WTC11 (cell line): Measurements from ENCODE around the gene ITIH5. TPM values are rescaled to one million over a fixed set of nuclear protein-coding genes. Genes with fewer than 3 reads are reported as not detected.

Experiments
- ATAC-seq: fragments of 200-7000 bp; cut with Tn5 transposase; 2 replicates; pipeline ENCODE4 v1.10.0; 2021; ENCODE audit warnings: mild to moderate bottlenecking, moderate library complexity
- CTCF ChIA-PET: fragments of 300-600 bp; sonication (Branson Sonifier 250); formaldehyde crosslinking; loops from one replicate; lab custom pipeline; 2021; ENCODE audit warnings: antibody characterized with exemption; lab: Charles Lee
- POLR2A ChIA-PET: fragments of 350-600 bp; sonication (Branson Sonifier 250); formaldehyde crosslinking; loops from one replicate; lab custom pipeline; 2021; ENCODE audit warnings: antibody characterized with exemption; lab: Charles Lee
- DNase-seq: peaks from one replicate; pipeline ENCODE4 v3.0.0; 2021; ENCODE audit warnings: low spot score
- H3K27ac Mint-ChIP-seq: 2 replicates; pipeline ENCODE4 v1.8.0; 2021; ENCODE audit warnings: mixed read lengths
- H3K27me3 Mint-ChIP-seq: 2 replicates; pipeline ENCODE4 v1.8.0; 2021; ENCODE audit warnings: low read depth, mild to moderate bottlenecking, moderate library complexity, mixed read lengths
- H3K36me3 Mint-ChIP-seq: 2 replicates; pipeline ENCODE4 v1.8.0; 2021; ENCODE audit warnings: mixed read lengths
- H3K4me1 Mint-ChIP-seq: 2 replicates; pipeline ENCODE4 v1.8.0; 2022; ENCODE audit warnings: mixed read lengths
- H3K4me3 Mint-ChIP-seq: 2 replicates; pipeline ENCODE4 v1.8.0; 2021; ENCODE audit warnings: mild to moderate bottlenecking, moderate library complexity, mixed read lengths
- H3K9me3 Mint-ChIP-seq: 2 replicates; pipeline ENCODE4 v1.8.0; 2021; ENCODE audit warnings: mixed read lengths
- AFF4 ChIP-seq: sonication (generic); formaldehyde crosslinking; IDR thresholded peaks from 2 replicates; pipeline ENCODE4 v1.8.1; 2023; ENCODE audit warnings: mild to moderate bottlenecking, missing genetic modification reagents, borderline replicate concordance
- ARID4B ChIP-seq: sonication (generic); formaldehyde crosslinking; IDR thresholded peaks from 2 replicates; pipeline ENCODE4 v1.8.0; 2023; ENCODE audit warnings: missing genetic modification reagents, mild to moderate bottlenecking, borderline replicate concordance
- CREB1 ChIP-seq: sonication (generic); formaldehyde crosslinking; IDR thresholded peaks from 2 replicates; pipeline ENCODE4 v1.8.0; 2023; ENCODE audit warnings: mild to moderate bottlenecking, missing genetic modification reagents
- ERG ChIP-seq: fragments of 250-450 bp; sonication (Bioruptor Pico); IDR thresholded peaks from 2 replicates; pipeline ENCODE4 v1.8.0; 2021; ENCODE audit warnings: mild to moderate bottlenecking
- FOXP4 ChIP-seq: sonication (generic); formaldehyde crosslinking; IDR thresholded peaks from 2 replicates; pipeline ENCODE4 v1.8.0; 2022; ENCODE audit warnings: mild to moderate bottlenecking, missing genetic modification reagents
- GRHL2 ChIP-seq: fragments of 250-450 bp; sonication (Bioruptor Pico); IDR thresholded peaks from 2 replicates; pipeline ENCODE4 v1.8.0; 2022; ENCODE audit warnings: mild to moderate bottlenecking, moderate library complexity; ENCODE audit not compliant: insufficient replicate concordance, severe bottlenecking
- MLX ChIP-seq: sonication (generic); formaldehyde crosslinking; IDR thresholded peaks from 2 replicates; pipeline ENCODE4 v1.8.1; 2023; ENCODE audit warnings: mild to moderate bottlenecking, missing genetic modification reagents, moderate library complexity
- MYBL2 ChIP-seq: sonication (generic); formaldehyde crosslinking; IDR thresholded peaks from 2 replicates; pipeline ENCODE4 v1.8.1; 2023; ENCODE audit warnings: mild to moderate bottlenecking, moderate library complexity, missing genetic modification reagents
- NR3C1 ChIP-seq: sonication (generic); formaldehyde crosslinking; conservative IDR thresholded peaks from 2 replicates; pipeline ENCODE4 v1.8.1; 2023; ENCODE audit warnings: low read depth, mild to moderate bottlenecking, missing genetic modification reagents
- STAT6 ChIP-seq: sonication (generic); formaldehyde crosslinking; conservative IDR thresholded peaks from 2 replicates; pipeline ENCODE4 v1.8.1; 2023; ENCODE audit warnings: mild to moderate bottlenecking, low read depth, missing genetic modification reagents, moderate library complexity
- USF1 ChIP-seq: sonication (generic); formaldehyde crosslinking; IDR thresholded peaks from 2 replicates; pipeline ENCODE4 v1.8.0; 2022; ENCODE audit warnings: mild to moderate bottlenecking, missing genetic modification reagents
- ZNF219 ChIP-seq: sonication (generic); formaldehyde crosslinking; IDR thresholded peaks from 2 replicates; pipeline ENCODE4 v1.8.0; 2023; ENCODE audit warnings: missing genetic modification reagents, mild to moderate bottlenecking, borderline replicate concordance
- ZNF232 ChIP-seq: sonication (generic); formaldehyde crosslinking; IDR thresholded peaks from 2 replicates; pipeline ENCODE4 v1.8.0; 2022; ENCODE audit warnings: mild to moderate bottlenecking, missing genetic modification reagents
- ZNF263 ChIP-seq: sonication (generic); formaldehyde crosslinking; IDR thresholded peaks from 2 replicates; pipeline ENCODE4 v1.8.1; 2022; ENCODE audit warnings: low read depth, mild to moderate bottlenecking, moderate library complexity, missing genetic modification reagents
- ZNF671 ChIP-seq: fragments of 250-450 bp; sonication (Bioruptor Pico); IDR thresholded peaks from 2 replicates; pipeline ENCODE4 v1.8.0; 2021; ENCODE audit warnings: mild to moderate bottlenecking
- total RNA-seq: library from RNA; stranded (reverse); gene quantifications from 3 replicates; pipeline ENCODE4 v1.2.3, GENCODE V29; 2021

ITIH5 gene
- total RNA-seq, 1 experiment from 2014 or later = 3.1 TPM

GRCh38 chr10:7667262-7668141 lies 736 bp upstream of the ITIH5 start:
- peak; percentile 79 for ATAC-seq
- POLR2A ChIA-PET = no interaction called here
- CTCF ChIA-PET = interaction anchor here (0.7 to 2.5 kb wide), 7 partner anchors 13 to 142 kb away, joined by 3 to 21 read pairs (median 6); no protein-coding TSS in a partner anchor
- TF ChIP-seq GRHL2 (CRISPR knock-in tag) (no peak), USF1 (CRISPR knock-in tag) (no peak), MYBL2 (CRISPR knock-in tag) (no peak), ERG (no peak), ARID4B (CRISPR knock-in tag) (no peak), AFF4 (CRISPR knock-in tag) (no peak)
- H3K9me3 Mint-ChIP-seq = no peaks in the 10 kb centered on the region
- peaks cover 44% of the 10 kb centered on the region for H3K27me3 Mint-ChIP-seq
- peak; percentile 61 for DNase-seq
- H3K4me1 Mint-ChIP-seq = peaks cover 16% of the 10 kb centered on the region
- no peaks in the 10 kb centered on the region for H3K36me3 Mint-ChIP-seq
- H3K4me3 Mint-ChIP-seq = peak overlapping the region; percentile 83
- H3K27ac Mint-ChIP-seq = no peak overlapping the region

GRCh38 chr10:7665767-7666166 lies 999 bp downstream of the ITIH5 start:
- ChIA-PET CTCF (interaction anchor here (0.9 to 2.5 kb wide), 4 partner anchors 22 to 140 kb away, joined by 4 to 21 read pairs (median 12); no protein-coding TSS in a partner anchor), POLR2A (interaction anchor here (0.7 kb wide), 1 partner anchor 151 kb away, joined by 4 read pairs; no protein-coding TSS in a partner anchor)
- Mint-ChIP-seq H3K36me3 (no peaks in the 10 kb centered on the region), H3K27ac (no peak overlapping the region), H3K27me3 (peaks cover 44% of the 10 kb centered on the region), H3K4me1 (peaks cover 14% of the 10 kb centered on the region), H3K4me3 (peak overlapping the region; percentile 82), H3K9me3 (no peaks in the 10 kb centered on the region)
- DNase-seq (no peak), ATAC-seq (no peak)
- TF ChIP-seq GRHL2 (CRISPR knock-in tag) = no peak
- no peak for TF ChIP-seq CREB1 (CRISPR knock-in tag)
- no peak for TF ChIP-seq STAT6 (CRISPR knock-in tag)
- no peak for TF ChIP-seq MLX (CRISPR knock-in tag)
- no peak for TF ChIP-seq ZNF219 (CRISPR knock-in tag)
- no peak for TF ChIP-seq ZNF671 (CRISPR knock-in tag)
- TF ChIP-seq FOXP4 = no peak
- no peak for TF ChIP-seq ZNF263 (CRISPR knock-in tag)
- no peak for TF ChIP-seq MYBL2 (CRISPR knock-in tag)
- TF ChIP-seq NR3C1 = no peak
- TF ChIP-seq ZNF232 (CRISPR knock-in tag) = no peak
